AG09309 (cell line): ENCODE data around the gene SPATA3.

Source experiments
- DNase-seq: peaks from one replicate; pipeline ENCODE4 v3.0.0-alpha.2; 2010; ENCODE audit warnings: low read depth
- H3K4me3 ChIP-seq: 2 replicates; pipeline ENCODE4 v1.5.1; 2011; ENCODE audit warnings: mild to moderate bottlenecking, low read depth, low read length, moderate library complexity; ENCODE audit not compliant: control insufficient read depth
- CTCF ChIP-seq: IDR thresholded peaks from 2 replicates; pipeline ENCODE4 v1.5.1; 2011; ENCODE audit warnings: mild to moderate bottlenecking, low read depth, low read length, inconsistent platforms; ENCODE audit not compliant: insufficient read depth, control insufficient read depth; ENCODE audit errors: missing control alignments

Gene SPATA3

GRCh38 chr2:230951396-230951795 is 44.5 kb upstream of the SPATA3 start:
- DNase-seq, result no peak
- no peak for TF ChIP-seq CTCF
- H3K4me3 ChIP-seq, result no peak overlapping the region

DNA sequence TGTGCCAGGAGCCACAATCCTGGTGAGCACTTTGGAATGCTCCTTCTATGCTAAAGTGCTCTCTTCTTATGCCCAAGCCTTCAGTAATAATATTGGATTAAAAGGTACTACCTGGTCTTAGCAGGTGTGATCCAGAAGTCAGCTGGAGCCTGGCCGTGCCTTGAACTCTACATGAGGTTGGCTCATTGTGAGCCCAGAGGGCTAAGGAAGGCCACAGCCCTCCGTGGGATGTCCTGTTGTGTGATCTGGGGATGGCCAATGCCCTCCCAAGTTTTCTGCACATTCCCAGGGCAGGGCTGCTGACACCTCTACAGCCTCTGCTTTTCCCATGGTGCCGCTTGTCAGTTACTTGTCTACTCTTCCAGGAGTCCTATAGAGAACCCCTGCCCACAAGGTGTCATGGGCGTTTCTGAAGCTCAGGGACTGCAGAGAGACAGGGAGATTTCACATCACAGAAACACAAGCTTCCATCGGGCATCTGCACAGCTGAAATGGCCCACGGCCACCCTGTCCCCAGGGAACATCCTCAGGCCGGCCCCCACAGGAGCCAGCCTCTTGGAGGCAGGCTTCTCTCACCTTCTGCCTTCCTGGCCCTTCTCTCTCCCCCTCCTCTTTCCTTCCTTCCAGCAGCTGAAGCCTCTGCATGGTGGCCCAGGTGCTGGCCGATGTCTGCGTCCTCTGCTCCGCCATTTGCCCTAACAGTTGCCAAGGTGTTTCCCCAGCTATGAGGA is 43.5 kb upstream of the SPATA3 start:
- no peak for TF ChIP-seq CTCF

GRCh38 chr2:230953845-230954244 is 42.1 kb upstream of the SPATA3 start:
- DNase-seq, result no peak
- H3K4me3 ChIP-seq, result no peak overlapping the region
- TF ChIP-seq CTCF, result no peak

More for the DNA sequence above, 43.5 kb upstream of the SPATA3 start:
- no peak overlapping the region for H3K4me3 ChIP-seq
- DNase-seq, result no peak

GRCh38 chr2:230954746-230955145 is 41.2 kb upstream of the SPATA3 start:
- no peak for TF ChIP-seq CTCF
- DNase-seq, result no peak
- no peak overlapping the region for H3K4me3 ChIP-seq

DNA sequence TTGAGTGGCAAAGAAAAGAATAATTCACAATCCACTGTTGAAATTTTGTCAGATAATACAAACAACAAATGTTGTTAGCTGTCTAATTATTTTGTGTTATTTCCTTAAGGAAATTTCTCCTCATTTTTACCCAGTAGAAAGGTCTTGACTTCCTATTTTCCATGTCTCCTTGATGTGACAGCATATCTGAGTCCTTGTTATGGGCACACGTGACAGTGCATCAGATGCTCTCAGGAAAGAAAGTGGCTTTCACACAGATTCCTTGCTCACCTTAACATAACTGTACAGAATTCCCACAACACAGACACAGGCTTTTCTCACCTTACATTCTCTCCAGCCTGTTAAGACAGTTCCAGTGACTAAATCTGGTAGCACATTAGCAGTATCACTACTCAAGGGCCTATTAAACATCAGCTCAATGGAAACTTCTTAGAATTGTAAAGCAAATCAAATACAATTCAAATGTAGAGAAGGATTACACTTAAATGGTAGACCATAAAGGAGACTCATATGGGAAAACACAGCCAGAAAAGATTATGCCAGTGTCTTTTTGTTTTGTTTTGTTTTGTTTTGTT is 40.7 kb upstream of the SPATA3 start:
- TF ChIP-seq CTCF, result no peak
- no peak overlapping the region for H3K4me3 ChIP-seq
- no peak for DNase-seq

- TF ChIP-seq CTCF, result no peak
- DNase-seq, result no peak
- H3K4me3 ChIP-seq, result peak overlapping the region; percentile 21
These were observed 38.8 kb upstream of the SPATA3 start for GRCh38 chr2:230956827-230957755.
